ENCODE measurements around the gene SF3A1.
A peak's percentile ranks its signal among the peaks of the same experiment; 100 is the strongest.

The SF3A1 gene

GRCh38 chr22:30328466-30329049, 28.1 kb downstream of the SF3A1 start:
- Histone ChIP-seq H3K4me2 (ENCODE audit: insufficient read depth, low read length, poor library complexity, severe bottlenecking) (no peak overlapping the region), H4K8ac (ENCODE audit: low read depth, low read length) (no peak overlapping the region), H3K36me3 (replicated peaks in 1 of 2; ENCODE audit: control insufficient read depth in 2 of 2, insufficient read depth in 2 of 2, low read length in 2 of 2) (peaks cover 6 to 39% of the 10 kb centered on the region in 2 donors), H2AK5ac (ENCODE audit: low read depth, low read length) (no peak overlapping the region), H3K27me3 (ENCODE audit: control insufficient read depth in 3 of 3, insufficient read depth in 3 of 3, low read depth in 1 of 3, low read length in 3 of 3) (no peaks in the 10 kb centered on the region), H3K18ac (ENCODE audit: low read length) (no peak overlapping the region), H4K91ac (ENCODE audit: low read depth, low read length, poor library complexity) (no peak overlapping the region), H3K14ac (ENCODE audit: low read length) (no peak overlapping the region), H3K23ac (ENCODE audit: low read depth, low read length, poor library complexity) (no peak overlapping the region), H3K4me3 (ENCODE audit: low read length in 2 of 2) (no peak overlapping the region), H3K9ac (ENCODE audit: low read depth, low read length, poor library complexity) (no peak overlapping the region), H3K27ac (replicated peaks; ENCODE audit: low read length) (no peak overlapping the region), H3K79me1 (ENCODE audit: low read depth, low read length) (no peaks in the 10 kb centered on the region), H2BK15ac (ENCODE audit: low read length) (no peak overlapping the region), H2BK120ac (ENCODE audit: low read depth, low read length) (no peak overlapping the region), H3K9me3 (replicated peaks in 1 of 2; ENCODE audit: control insufficient read depth in 2 of 2, insufficient read depth in 1 of 2, low read depth in 1 of 2, low read length in 2 of 2) (no peaks in the 10 kb centered on the region), H3K4ac (ENCODE audit: low read length) (no peak overlapping the region), H3K4me1 (ENCODE audit: control insufficient read depth in 2 of 2, insufficient read depth in 1 of 2, low read depth in 1 of 2, low read length in 2 of 2) (peaks cover 9 to 14% of the 10 kb centered on the region in 2 donors), H2AFZ (ENCODE audit: low read length) (no peak overlapping the region), H2BK5ac (ENCODE audit: low read length) (no peak overlapping the region), H2BK12ac (ENCODE audit: low read length) (no peak overlapping the region)
- DNase-seq (ENCODE audit: low spot score) = no peak
- no CpG with 5 or more reads among the region's 3 CpGs for WGBS, 2 donors (ENCODE audit: extremely low coverage in 2 of 2, insufficient read length in 2 of 2, insufficient replicate concordance in 1 of 2)

- no peak overlapping the region for H2AFZ ChIP-seq (ENCODE audit: low read length)
- no peaks in the 10 kb centered on the region for H3K27me3 ChIP-seq (ENCODE audit: control insufficient read depth in 3 of 3, insufficient read depth in 3 of 3, low read depth in 1 of 3, low read length in 3 of 3)
- H4K8ac ChIP-seq (ENCODE audit: low read depth, low read length) = no peak overlapping the region
- no peak overlapping the region for H2BK12ac ChIP-seq (ENCODE audit: low read length)
- no peaks in the 10 kb centered on the region for H3K9me3 ChIP-seq (replicated peaks in 1 of 2; ENCODE audit: control insufficient read depth in 2 of 2, insufficient read depth in 1 of 2, low read depth in 1 of 2, low read length in 2 of 2)
- no peak overlapping the region for H2BK5ac ChIP-seq (ENCODE audit: low read length)
- H3K4me3 ChIP-seq (ENCODE audit: low read length in 2 of 2) = no peak overlapping the region
- H3K14ac ChIP-seq (ENCODE audit: low read length) = no peak overlapping the region
- H3K36me3 ChIP-seq (replicated peaks in 1 of 2; ENCODE audit: control insufficient read depth in 2 of 2, insufficient read depth in 2 of 2, low read length in 2 of 2) = peaks cover 4 to 32% of the 10 kb centered on the region in 2 donors
- no peak for DNase-seq (ENCODE audit: low spot score)
- no peak overlapping the region for H4K91ac ChIP-seq (ENCODE audit: low read depth, low read length, poor library complexity)
- no peak overlapping the region for H3K23ac ChIP-seq (ENCODE audit: low read depth, low read length, poor library complexity)
- peaks cover 9 to 14% of the 10 kb centered on the region in 2 donors for H3K4me1 ChIP-seq (ENCODE audit: control insufficient read depth in 2 of 2, insufficient read depth in 1 of 2, low read depth in 1 of 2, low read length in 2 of 2)
- no CpG with 5 or more reads among the region's 5 CpGs for WGBS, 2 donors (ENCODE audit: extremely low coverage in 2 of 2, insufficient read length in 2 of 2, insufficient replicate concordance in 1 of 2)
- no peak overlapping the region for H2BK15ac ChIP-seq (ENCODE audit: low read length)
- no peak overlapping the region for H2BK120ac ChIP-seq (ENCODE audit: low read depth, low read length)
- no peak overlapping the region for H3K4me2 ChIP-seq (ENCODE audit: insufficient read depth, low read length, poor library complexity, severe bottlenecking)
- H2AK5ac ChIP-seq (ENCODE audit: low read depth, low read length) = no peak overlapping the region
- H3K79me1 ChIP-seq (ENCODE audit: low read depth, low read length) = no peaks in the 10 kb centered on the region
- no peak overlapping the region for H3K18ac ChIP-seq (ENCODE audit: low read length)
- H3K27ac ChIP-seq (replicated peaks; ENCODE audit: low read length) = no peak overlapping the region
- no peak overlapping the region for H3K4ac ChIP-seq (ENCODE audit: low read length)
- H3K9ac ChIP-seq (ENCODE audit: low read depth, low read length, poor library complexity) = no peak overlapping the region
Observed at GRCh38 chr22:30327864-30328345, 28.8 kb downstream of the SF3A1 start.

- H3K4me1 ChIP-seq (ENCODE audit: control insufficient read depth in 2 of 2, insufficient read depth in 1 of 2, low read depth in 1 of 2, low read length in 2 of 2) = peaks cover 9 to 14% of the 10 kb centered on the region in 2 donors
- H3K27ac ChIP-seq (replicated peaks; ENCODE audit: low read length) = no peak within 1 kb of the TSS
- H4K91ac ChIP-seq (ENCODE audit: low read depth, low read length, poor library complexity) = no peak within 1 kb of the TSS
Observed at GRCh38 chr22:30326706-30327362, 29.9 kb downstream of the SF3A1 start, which contains the start of gene TBC1D10A. Gene TBC1D10A (minus strand): TSS chr22:30326941. CDS start chr22:30326881, 60 bp downstream.

GRCh38 chr22:30326255-30326705, 30.4 kb downstream of the SF3A1 start:
- peaks cover 9 to 14% of the 10 kb centered on the region in 2 donors for H3K4me1 ChIP-seq (ENCODE audit: control insufficient read depth in 2 of 2, insufficient read depth in 1 of 2, low read depth in 1 of 2, low read length in 2 of 2)
- H3K23ac ChIP-seq (ENCODE audit: low read depth, low read length, poor library complexity) = peak overlapping the region; percentile 70
- no peak overlapping the region for H4K8ac ChIP-seq (ENCODE audit: low read depth, low read length)
- H3K14ac ChIP-seq (ENCODE audit: low read length) = no peak overlapping the region
- peak overlapping the region; percentile 91 for H3K18ac ChIP-seq (ENCODE audit: low read length)
- H3K4me2 ChIP-seq (ENCODE audit: insufficient read depth, low read length, poor library complexity, severe bottlenecking) = peak overlapping the region; percentile 77
- no peak for DNase-seq (ENCODE audit: low spot score)
- no peak overlapping the region for H2BK15ac ChIP-seq (ENCODE audit: low read length)
- no peak overlapping the region for H2BK120ac ChIP-seq (ENCODE audit: low read depth, low read length)
- H3K27ac ChIP-seq (replicated peaks; ENCODE audit: low read length) = no peak overlapping the region
- no peak overlapping the region for H2BK12ac ChIP-seq (ENCODE audit: low read length)
- peaks cover 3 to 18% of the 10 kb centered on the region in 2 donors for H3K36me3 ChIP-seq (replicated peaks in 1 of 2; ENCODE audit: control insufficient read depth in 2 of 2, insufficient read depth in 2 of 2, low read length in 2 of 2)
- H2AFZ ChIP-seq (ENCODE audit: low read length) = peak overlapping the region; percentile 100
- peak overlapping the region; percentile 91 to 97 for H3K4me3 ChIP-seq (ENCODE audit: low read length in 2 of 2)
- WGBS, 2 donors (ENCODE audit: extremely low coverage in 2 of 2, insufficient read length in 2 of 2, insufficient replicate concordance in 1 of 2) = no CpG with 5 or more reads among the region's 34 CpGs
- peak overlapping the region; percentile 89 for H3K9ac ChIP-seq (ENCODE audit: low read depth, low read length, poor library complexity)
- no peak overlapping the region for H3K4ac ChIP-seq (ENCODE audit: low read length)
- H3K27me3 ChIP-seq (ENCODE audit: control insufficient read depth in 3 of 3, insufficient read depth in 3 of 3, low read depth in 1 of 3, low read length in 3 of 3) = no peaks in the 10 kb centered on the region
- no peak overlapping the region for H4K91ac ChIP-seq (ENCODE audit: low read depth, low read length, poor library complexity)
- H3K9me3 ChIP-seq (replicated peaks in 1 of 2; ENCODE audit: control insufficient read depth in 2 of 2, insufficient read depth in 1 of 2, low read depth in 1 of 2, low read length in 2 of 2) = no peaks in the 10 kb centered on the region
- H2AK5ac ChIP-seq (ENCODE audit: low read depth, low read length) = no peak overlapping the region
- peak overlapping the region; percentile 72 for H2BK5ac ChIP-seq (ENCODE audit: low read length)
- no peaks in the 10 kb centered on the region for H3K79me1 ChIP-seq (ENCODE audit: low read depth, low read length)

More at GRCh38 chr22:30326706-30327362, 29.9 kb downstream of the SF3A1 start, which contains the start of gene TBC1D10A:
- no peak within 1 kb of the TSS for H4K8ac ChIP-seq (ENCODE audit: low read depth, low read length)
- H3K23ac ChIP-seq (ENCODE audit: low read depth, low read length, poor library complexity) = peak within 1 kb of the TSS; percentile 70
- H2AK5ac ChIP-seq (ENCODE audit: low read depth, low read length) = no peak within 1 kb of the TSS
- peak within 1 kb of the TSS; percentile 91 for H3K18ac ChIP-seq (ENCODE audit: low read length)
- no peak within 1 kb of the TSS for H2BK120ac ChIP-seq (ENCODE audit: low read depth, low read length)
- H3K36me3 ChIP-seq (replicated peaks in 1 of 2; ENCODE audit: control insufficient read depth in 2 of 2, insufficient read depth in 2 of 2, low read length in 2 of 2) = peaks cover 4 to 22% of the 10 kb centered on the region in 2 donors
- H3K9me3 ChIP-seq (replicated peaks in 1 of 2; ENCODE audit: control insufficient read depth in 2 of 2, insufficient read depth in 1 of 2, low read depth in 1 of 2, low read length in 2 of 2) = no peaks in the 10 kb centered on the region
- H3K4ac ChIP-seq (ENCODE audit: low read length) = no peak within 1 kb of the TSS
- H3K27me3 ChIP-seq (ENCODE audit: control insufficient read depth in 3 of 3, insufficient read depth in 3 of 3, low read depth in 1 of 3, low read length in 3 of 3) = no peaks in the 10 kb centered on the region
- peak within 1 kb of the TSS; percentile 89 for H3K9ac ChIP-seq (ENCODE audit: low read depth, low read length, poor library complexity)
- peak within 1 kb of the TSS; percentile 100 for H2AFZ ChIP-seq (ENCODE audit: low read length)
- no peaks in the 10 kb centered on the region for H3K79me1 ChIP-seq (ENCODE audit: low read depth, low read length)
- no peak within 1 kb of the TSS for H2BK15ac ChIP-seq (ENCODE audit: low read length)
- H2BK5ac ChIP-seq (ENCODE audit: low read length) = peak within 1 kb of the TSS; percentile 72
- peak; percentile 89 for DNase-seq (ENCODE audit: low spot score)
- peak within 1 kb of the TSS; percentile 91 to 97 for H3K4me3 ChIP-seq (ENCODE audit: low read length in 2 of 2)
- WGBS, 2 donors (ENCODE audit: extremely low coverage in 2 of 2, insufficient read length in 2 of 2, insufficient replicate concordance in 1 of 2) = no CpG with 5 or more reads among the region's 69 CpGs
- peak within 1 kb of the TSS; percentile 77 for H3K4me2 ChIP-seq (ENCODE audit: insufficient read depth, low read length, poor library complexity, severe bottlenecking)
- no peak within 1 kb of the TSS for H2BK12ac ChIP-seq (ENCODE audit: low read length)
- no peak within 1 kb of the TSS for H3K14ac ChIP-seq (ENCODE audit: low read length)

Data from neuronal stem cell (in vitro differentiated cells).